Measurements from ENCODE around the gene TTBK1. TPM values are rescaled to one million over a fixed set of nuclear protein-coding genes. Genes with fewer than 3 reads are reported as not detected.
A peak's percentile ranks its signal among the peaks of the same experiment; 100 is the strongest.

TTBK1 gene
- total RNA-seq, 2 experiments from 2014 or later = 0.12 to 0.14 TPM

DNA sequence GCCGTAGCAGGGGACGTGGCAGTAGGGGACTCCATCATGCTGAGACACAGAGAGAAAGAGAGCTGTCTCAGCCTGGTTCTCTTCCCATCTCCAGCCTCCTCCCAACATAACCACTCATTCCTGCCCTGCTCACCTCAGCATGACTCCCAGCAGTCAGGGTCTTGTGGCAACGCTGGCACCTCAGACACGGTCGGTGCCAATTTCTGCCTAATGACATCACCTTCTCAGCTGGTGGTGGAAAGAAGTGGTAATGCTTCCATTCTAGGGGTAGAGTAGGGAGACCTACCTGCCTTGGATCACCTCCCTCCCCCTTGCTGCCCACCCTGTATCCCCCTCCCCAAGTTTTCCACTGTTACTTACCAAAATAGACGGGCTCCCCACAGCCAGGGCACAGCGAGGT, 62.8 kb downstream of the TTBK1 start:
- Mint-ChIP-seq H3K27ac (no peak overlapping the region), H3K4me3 (no peak overlapping the region)

DNA sequence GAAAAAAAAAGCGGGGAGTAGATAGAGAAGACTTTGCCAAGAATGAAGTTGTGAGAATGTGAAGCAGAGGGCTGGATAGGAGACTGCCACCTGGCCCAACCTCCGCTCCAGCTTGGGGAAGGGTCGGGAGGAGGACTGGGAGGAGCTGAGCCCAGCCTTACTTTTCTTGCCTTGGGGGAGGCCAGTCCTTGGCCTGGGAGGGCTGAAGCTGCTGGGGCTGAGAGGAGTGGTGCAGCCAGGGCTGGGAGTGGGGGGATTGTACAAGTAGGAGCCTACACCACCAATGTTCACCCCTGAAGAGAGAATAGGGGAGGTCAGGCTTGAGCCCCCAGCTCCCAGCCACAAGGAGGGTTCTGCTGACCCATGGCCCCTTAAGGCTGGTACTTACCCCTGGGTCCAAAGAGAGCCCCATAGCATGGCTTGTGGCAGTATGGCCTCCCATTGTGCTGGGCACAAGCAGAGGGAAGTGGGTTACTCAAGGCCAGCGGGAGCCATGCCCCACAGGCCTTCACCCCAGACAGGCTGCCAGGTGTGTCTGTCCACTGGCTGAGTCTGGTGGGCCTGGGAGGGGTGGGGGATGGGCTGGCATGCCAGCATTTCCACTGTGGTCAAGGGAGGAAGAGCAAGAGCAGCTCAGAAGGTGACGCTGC, 64.3 kb downstream of the TTBK1 start:
- H3K9me3 Mint-ChIP-seq = no peaks in the 10 kb centered on the region
- no peak overlapping the region for H3K27ac Mint-ChIP-seq
- no peaks in the 10 kb centered on the region for H3K36me3 Mint-ChIP-seq
- peaks cover 12% of the 10 kb centered on the region for H3K4me1 Mint-ChIP-seq
- H3K27me3 Mint-ChIP-seq = peaks cover 5% of the 10 kb centered on the region
- DNase-seq = no peak
- H3K4me3 Mint-ChIP-seq = no peak overlapping the region

More for the DNA sequence above, 62.8 kb downstream of the TTBK1 start:
- peaks cover 5% of the 10 kb centered on the region for H3K27me3 Mint-ChIP-seq
- H3K4me1 Mint-ChIP-seq = peaks cover 12% of the 10 kb centered on the region
- no peaks in the 10 kb centered on the region for H3K36me3 Mint-ChIP-seq
- no peak for DNase-seq
- no peaks in the 10 kb centered on the region for H3K9me3 Mint-ChIP-seq

DNA sequence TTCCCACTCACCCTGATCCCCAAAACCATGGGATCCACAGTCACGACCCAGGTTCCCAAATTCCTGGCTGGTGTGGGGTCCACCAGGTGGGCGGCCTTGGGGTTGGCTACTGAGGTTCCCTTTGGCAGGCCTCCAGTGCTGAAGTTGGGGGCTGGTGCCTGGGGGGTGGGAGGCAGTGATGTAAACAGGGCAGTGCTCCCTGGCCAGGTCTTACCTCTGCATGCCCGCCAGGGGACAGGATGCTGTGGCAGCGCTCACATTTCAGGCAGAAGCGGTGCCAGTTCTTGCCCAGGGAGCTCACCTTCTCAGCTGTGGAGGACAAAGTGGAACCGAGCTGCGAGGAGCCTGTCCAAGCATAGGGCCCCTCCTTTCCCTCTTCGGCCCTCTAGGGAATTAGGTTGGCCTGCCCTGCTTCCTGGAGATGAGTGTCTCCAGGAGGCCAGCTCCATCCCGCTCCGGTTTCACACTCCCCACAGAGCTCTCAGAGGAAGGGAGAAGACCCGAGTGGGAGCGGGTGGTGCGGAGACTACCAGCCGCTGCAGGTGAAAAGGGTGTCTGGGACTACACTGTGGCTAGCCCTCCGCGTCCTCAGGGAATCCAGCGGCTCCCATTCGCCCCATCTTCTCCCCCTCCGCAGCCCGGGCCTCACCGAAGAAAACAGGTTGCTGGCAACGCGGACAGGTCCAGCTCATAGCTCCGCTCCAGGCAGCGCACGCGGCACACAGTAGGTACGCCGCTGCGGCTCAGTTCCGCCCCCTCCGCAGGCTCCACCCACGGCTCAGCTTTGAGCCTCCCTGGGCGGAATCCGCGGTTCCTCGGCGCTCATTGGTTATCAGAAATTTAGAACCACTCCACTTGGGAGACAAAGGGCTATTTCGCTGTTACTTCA, 65.1 kb downstream of the TTBK1 start, which contains the start of gene CRIP3:
TSS of gene CRIP3 (minus strand) at position 726 of the 889 bp plus-strand sequence. CDS start at position 692, 34 bp downstream.
- Mint-ChIP-seq H3K36me3 (no peaks in the 10 kb centered on the region), H3K4me1 (peaks cover 12% of the 10 kb centered on the region), H3K4me3 (peak within 1 kb of the TSS; percentile 81), H3K9me3 (no peaks in the 10 kb centered on the region), H3K27me3 (peaks cover 5% of the 10 kb centered on the region), H3K27ac (peak within 1 kb of the TSS; percentile 25)
- DNase-seq = peak; percentile 61

DNA sequence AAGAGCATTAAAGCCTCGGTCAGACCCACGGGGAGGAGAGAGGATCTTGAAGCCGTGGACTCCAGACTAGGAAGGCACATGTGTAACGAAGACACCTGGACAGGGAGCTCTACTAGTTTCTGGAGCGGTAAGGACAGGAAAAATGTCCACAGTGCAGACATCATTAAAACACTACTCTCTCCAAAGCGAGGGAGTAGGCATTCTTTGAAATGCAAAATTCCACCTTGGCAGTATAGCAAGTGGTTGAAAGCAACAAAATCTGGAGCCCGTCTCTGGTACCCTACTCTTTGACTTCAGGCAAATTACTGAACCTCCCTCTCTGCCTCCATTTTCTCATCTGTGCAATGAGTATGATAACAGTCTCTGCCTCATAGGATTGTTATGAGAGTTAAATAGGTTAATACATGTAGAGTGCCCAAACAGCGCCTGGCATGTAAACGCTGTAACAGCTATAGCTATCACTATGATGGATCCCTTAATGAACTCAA, 65.8 kb downstream of the TTBK1 start:
- Mint-ChIP-seq H3K36me3 (no peaks in the 10 kb centered on the region), H3K27me3 (peaks cover 5% of the 10 kb centered on the region), H3K9me3 (no peaks in the 10 kb centered on the region), H3K4me1 (peaks cover 12% of the 10 kb centered on the region), H3K4me3 (peak overlapping the region; percentile 81), H3K27ac (peak overlapping the region; percentile 25)
- DNase-seq = no peak

DNA sequence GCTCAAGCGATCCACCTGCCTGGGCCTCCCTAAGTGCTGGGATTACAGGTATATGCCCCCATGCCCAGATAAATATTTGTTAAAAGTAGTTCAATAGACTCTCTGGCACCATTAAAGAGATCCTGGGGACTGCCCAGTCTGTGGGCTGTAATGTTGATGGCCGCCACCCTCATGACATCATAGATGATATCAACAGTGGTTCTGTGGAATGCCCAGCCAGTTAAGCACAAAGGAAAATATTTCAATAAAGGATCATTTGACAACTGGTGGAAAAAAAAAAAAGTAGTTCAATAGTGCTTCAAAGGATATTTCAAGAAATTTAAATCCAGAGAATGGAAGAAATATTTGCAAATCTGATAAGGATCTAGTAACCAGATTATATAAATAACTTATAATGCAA, 66.9 kb downstream of the TTBK1 start:
- no peaks in the 10 kb centered on the region for H3K9me3 Mint-ChIP-seq
- H3K27me3 Mint-ChIP-seq = peaks cover 5% of the 10 kb centered on the region
- peaks cover 12% of the 10 kb centered on the region for H3K4me1 Mint-ChIP-seq
- no peak overlapping the region for H3K27ac Mint-ChIP-seq
- no peak overlapping the region for H3K4me3 Mint-ChIP-seq
- DNase-seq = no peak
- H3K36me3 Mint-ChIP-seq = no peaks in the 10 kb centered on the region

DNA sequence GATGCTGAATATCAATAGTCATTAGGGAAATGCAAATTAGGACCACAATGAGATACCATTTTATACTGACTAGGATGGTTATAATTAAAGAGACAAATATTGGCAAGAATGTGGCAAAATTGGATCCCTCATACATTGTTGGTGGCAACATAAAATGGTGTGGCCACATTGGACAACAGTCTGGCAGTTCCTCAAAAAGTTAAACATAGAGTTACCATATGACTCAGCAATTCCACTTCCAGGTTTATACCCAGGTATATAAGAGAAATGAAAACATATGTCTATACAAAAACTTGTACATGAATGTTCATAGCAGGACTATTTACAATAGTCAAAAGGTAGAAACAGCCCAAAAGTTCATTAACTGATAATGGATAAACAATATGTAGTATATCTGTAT, 67.3 kb downstream of the TTBK1 start:
- H3K4me1 Mint-ChIP-seq = peaks cover 12% of the 10 kb centered on the region
- H3K4me3 Mint-ChIP-seq = no peak overlapping the region
- H3K27ac Mint-ChIP-seq = no peak overlapping the region
- H3K27me3 Mint-ChIP-seq = peaks cover 5% of the 10 kb centered on the region
- no peak for DNase-seq
- no peaks in the 10 kb centered on the region for H3K36me3 Mint-ChIP-seq
- no peaks in the 10 kb centered on the region for H3K9me3 Mint-ChIP-seq

DNA sequence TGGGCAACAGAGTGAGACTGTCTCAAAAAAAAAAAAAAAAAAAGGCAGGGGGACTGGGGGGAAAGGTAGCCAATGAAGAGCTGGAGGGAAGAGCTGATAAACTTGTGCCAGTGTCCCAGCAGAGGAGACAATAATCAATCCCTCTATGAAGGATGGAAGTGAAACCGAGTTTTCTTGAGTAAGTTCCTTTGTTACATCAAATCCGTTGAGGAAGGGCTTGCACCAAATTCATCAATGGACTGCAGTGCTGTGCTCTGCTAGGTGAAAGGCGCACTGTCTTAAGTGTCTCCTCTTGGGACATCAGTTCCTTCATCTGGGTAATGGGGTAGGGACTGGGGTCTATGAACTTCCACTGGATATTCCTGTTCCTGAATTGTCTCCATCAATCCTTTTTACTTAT, 68.4 kb downstream of the TTBK1 start:
- Mint-ChIP-seq H3K4me3 (no peak overlapping the region), H3K9me3 (no peaks in the 10 kb centered on the region), H3K36me3 (no peaks in the 10 kb centered on the region)

DNA sequence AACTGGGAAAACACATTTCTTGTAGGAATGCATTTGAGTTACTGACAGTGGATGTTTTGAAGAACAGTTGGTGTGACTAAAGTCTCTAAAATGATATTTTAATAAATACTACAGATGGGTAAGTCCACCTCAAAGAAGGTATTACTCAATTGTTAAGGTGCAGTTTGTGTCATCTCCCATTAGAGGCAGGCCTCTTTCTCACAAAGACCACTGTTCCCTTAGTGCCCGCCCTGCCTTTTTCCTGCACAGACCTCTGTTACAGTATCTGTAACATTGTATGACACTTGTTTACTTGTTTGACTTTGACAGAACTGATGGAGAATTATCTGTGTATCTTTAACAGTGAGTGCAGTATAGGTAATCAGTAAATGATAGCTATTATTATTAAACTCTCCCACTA, 70.5 kb downstream of the TTBK1 start:
- peaks cover 2% of the 10 kb centered on the region for H3K27me3 Mint-ChIP-seq
- no peaks in the 10 kb centered on the region for H3K36me3 Mint-ChIP-seq
- peaks cover 10% of the 10 kb centered on the region for H3K4me1 Mint-ChIP-seq
- no peak for DNase-seq
- H3K9me3 Mint-ChIP-seq = no peaks in the 10 kb centered on the region
- no peak overlapping the region for H3K4me3 Mint-ChIP-seq
- no peak overlapping the region for H3K27ac Mint-ChIP-seq

More for the DNA sequence above, 68.4 kb downstream of the TTBK1 start:
- H3K27ac Mint-ChIP-seq = no peak overlapping the region
- H3K27me3 Mint-ChIP-seq = peaks cover 5% of the 10 kb centered on the region
- H3K4me1 Mint-ChIP-seq = peaks cover 12% of the 10 kb centered on the region
- no peak for DNase-seq

DNA sequence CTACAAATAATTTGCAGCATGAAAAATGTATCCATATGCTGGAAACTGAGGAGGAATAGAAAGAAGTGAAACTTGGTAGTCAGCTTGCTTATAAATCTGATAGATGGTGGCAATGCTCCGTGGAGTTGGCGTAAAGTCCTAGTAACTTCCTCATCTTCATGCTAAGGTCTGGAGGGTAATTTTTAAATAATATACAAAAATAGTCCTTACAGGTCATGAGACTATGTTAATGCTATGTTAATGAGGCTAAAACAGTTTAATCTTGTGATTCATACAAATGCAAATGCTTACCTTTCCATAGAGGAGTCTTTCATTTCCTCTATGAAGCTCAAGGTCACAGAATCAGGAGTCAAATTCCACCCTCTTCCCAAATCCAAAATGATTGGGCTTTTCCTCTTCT, 74.7 kb downstream of the TTBK1 start:
- H3K27ac Mint-ChIP-seq = peak overlapping the region; percentile 44
- DNase-seq = no peak

DNA sequence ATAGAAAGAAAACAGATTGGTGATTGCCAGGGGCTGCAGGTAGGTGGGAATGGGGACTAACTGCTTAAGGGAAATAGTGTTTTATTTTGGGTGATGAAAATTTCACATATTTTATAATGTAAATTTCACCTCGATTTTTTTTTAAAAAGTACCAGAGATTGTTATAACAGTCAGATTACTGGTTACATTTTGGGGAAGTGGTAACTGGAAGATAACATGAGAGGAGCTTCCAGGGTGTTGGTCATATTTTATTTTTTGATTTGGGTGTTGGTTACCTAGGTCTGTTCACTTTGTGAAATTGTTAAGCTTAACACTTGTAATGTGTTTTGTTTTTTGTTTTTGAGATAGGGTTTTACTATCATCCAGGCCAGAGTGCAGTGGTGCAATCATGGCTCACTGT, 82.6 kb downstream of the TTBK1 start:
- H3K4me3 Mint-ChIP-seq = no peak overlapping the region
- no peaks in the 10 kb centered on the region for H3K27me3 Mint-ChIP-seq
- no peak for DNase-seq
- no peak overlapping the region for H3K27ac Mint-ChIP-seq
- H3K4me1 Mint-ChIP-seq = peaks cover under 1% of the 10 kb centered on the region
- no peaks in the 10 kb centered on the region for H3K9me3 Mint-ChIP-seq
- H3K36me3 Mint-ChIP-seq = no peaks in the 10 kb centered on the region

More for the DNA sequence above, 74.7 kb downstream of the TTBK1 start:
- Mint-ChIP-seq H3K36me3 (no peaks in the 10 kb centered on the region), H3K4me3 (no peak overlapping the region), H3K27me3 (no peaks in the 10 kb centered on the region), H3K9me3 (no peaks in the 10 kb centered on the region), H3K4me1 (no peaks in the 10 kb centered on the region)

DNA sequence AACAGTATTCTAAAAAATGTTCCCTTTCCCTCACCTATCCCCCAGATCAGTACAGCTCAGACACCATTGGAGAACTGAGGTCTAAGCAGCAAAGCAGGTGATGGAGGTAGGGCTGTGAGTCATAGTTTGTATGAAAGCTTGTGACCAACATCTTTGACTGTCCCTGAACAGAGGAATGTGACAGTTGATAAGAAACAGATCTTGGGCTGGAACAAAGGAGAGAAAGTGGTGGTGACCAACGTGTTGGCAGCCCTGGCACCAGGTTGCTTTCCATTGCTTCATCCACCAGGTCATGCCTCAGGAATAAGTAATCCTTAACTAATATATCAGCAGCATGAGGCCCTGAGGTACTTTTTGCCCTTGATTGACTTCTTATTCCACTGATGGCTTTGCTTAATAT, 85.2 kb downstream of the TTBK1 start:
- no peaks in the 10 kb centered on the region for H3K9me3 Mint-ChIP-seq
- DNase-seq = no peak
- no peaks in the 10 kb centered on the region for H3K27me3 Mint-ChIP-seq
- H3K27ac Mint-ChIP-seq = no peak overlapping the region
- no peaks in the 10 kb centered on the region for H3K36me3 Mint-ChIP-seq
- peaks cover 11% of the 10 kb centered on the region for H3K4me1 Mint-ChIP-seq
- no peak overlapping the region for H3K4me3 Mint-ChIP-seq

DNA sequence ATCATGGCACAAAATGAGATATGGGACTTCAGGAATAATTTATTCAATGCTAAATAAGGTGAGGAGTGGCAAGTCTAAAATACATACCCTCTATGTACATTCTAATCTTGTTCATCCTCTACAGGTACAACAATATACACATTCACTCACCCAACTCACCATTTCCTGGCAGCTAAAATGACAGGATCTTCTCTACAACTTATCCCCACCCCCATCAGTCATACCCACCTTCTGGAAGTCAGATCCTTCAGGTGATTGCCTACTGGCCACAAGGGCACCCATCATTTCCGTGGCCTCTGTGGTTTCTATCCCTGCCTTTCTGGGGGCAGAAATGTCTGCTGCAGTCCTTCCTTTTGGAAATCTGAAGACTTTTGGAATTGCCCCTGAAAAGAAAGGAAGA, 88.2 kb downstream of the TTBK1 start:
- no peak overlapping the region for H3K4me3 Mint-ChIP-seq
- DNase-seq = no peak
- no peaks in the 10 kb centered on the region for H3K9me3 Mint-ChIP-seq
- H3K27ac Mint-ChIP-seq = no peak overlapping the region
- peaks cover 12% of the 10 kb centered on the region for H3K4me1 Mint-ChIP-seq
- H3K27me3 Mint-ChIP-seq = no peaks in the 10 kb centered on the region
- H3K36me3 Mint-ChIP-seq = no peaks in the 10 kb centered on the region

DNA sequence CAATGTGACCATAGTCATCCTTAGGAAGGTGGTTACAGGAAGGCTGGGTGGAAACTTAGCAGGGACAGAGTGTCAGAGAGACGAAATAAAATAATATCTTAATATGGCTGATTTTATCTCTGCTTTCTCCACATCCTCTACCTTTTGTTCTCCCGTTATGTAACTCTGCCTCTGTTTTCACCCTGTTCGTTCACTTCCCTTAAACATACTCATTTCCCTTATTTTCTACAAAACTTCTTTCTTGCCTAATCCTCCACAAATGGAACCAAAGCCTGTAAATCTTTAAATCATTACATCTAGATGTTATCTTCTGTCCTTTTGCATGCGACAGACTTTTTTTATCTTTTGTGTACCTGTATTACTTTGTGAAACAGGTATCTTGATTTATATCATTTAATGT, 88.6 kb downstream of the TTBK1 start:
- Mint-ChIP-seq H3K9me3 (no peaks in the 10 kb centered on the region), H3K4me3 (no peak overlapping the region), H3K36me3 (no peaks in the 10 kb centered on the region), H3K27ac (no peak overlapping the region), H3K4me1 (peaks cover 12% of the 10 kb centered on the region), H3K27me3 (no peaks in the 10 kb centered on the region)
- DNase-seq = no peak

DNA sequence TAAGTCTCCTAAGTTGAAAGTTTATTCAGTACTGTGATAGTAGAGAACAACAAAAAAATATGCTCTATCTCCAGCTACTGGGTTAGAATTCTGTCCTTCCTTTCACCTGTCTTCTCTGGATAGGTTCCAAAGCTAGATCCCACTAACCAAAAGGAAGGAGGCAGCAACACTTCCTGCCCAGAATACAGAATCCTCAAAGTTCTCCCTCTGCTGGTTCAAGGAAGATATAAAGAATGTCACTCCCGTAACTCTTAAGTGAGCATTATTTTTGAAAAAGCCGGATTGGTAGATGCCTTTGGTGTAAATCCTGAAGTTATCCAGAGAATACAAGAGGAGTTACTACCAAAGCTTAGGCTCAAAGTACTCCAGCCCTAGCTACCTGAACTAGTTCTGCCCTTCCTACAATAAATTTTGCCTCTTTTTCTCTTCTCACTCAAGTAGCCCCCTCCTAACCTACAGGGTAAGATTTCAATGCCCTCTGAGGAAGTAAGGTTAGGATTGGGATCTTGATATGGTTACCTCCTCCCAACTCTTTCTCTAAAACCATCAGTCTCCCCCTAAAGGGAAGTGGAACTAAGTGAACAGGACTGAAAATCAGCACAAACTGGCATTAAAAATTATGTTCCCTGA, 91.3 kb downstream of the TTBK1 start:
- H3K36me3 Mint-ChIP-seq = peaks cover 3% of the 10 kb centered on the region
- H3K9me3 Mint-ChIP-seq = no peaks in the 10 kb centered on the region
- no peak overlapping the region for H3K4me3 Mint-ChIP-seq
- no peaks in the 10 kb centered on the region for H3K27me3 Mint-ChIP-seq
- H3K4me1 Mint-ChIP-seq = peaks cover 21% of the 10 kb centered on the region
- H3K27ac Mint-ChIP-seq = no peak overlapping the region
- no peak for DNase-seq

DNA sequence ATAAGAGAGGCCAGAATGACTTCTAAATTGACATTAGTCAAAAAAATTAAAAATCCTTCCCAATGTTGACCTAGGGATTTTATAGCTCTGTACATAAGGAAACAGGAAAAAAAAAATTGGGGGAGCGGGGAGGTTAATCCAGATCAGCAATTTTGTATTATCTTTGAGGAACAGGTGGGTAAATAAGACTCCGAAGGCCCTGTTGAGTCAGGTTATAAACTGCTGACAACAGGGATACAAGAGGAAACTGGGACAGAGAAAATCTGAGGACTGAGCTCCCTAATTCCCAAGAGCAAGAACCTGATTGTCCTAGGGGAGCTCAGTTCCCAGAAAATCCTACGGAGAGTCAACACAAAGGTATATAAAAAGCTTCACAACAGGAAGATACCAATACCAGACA, 92.2 kb downstream of the TTBK1 start:
- peaks cover 21% of the 10 kb centered on the region for H3K4me1 Mint-ChIP-seq
- peaks cover 9% of the 10 kb centered on the region for H3K36me3 Mint-ChIP-seq
- H3K27ac Mint-ChIP-seq = no peak overlapping the region
- DNase-seq = no peak
- no peaks in the 10 kb centered on the region for H3K9me3 Mint-ChIP-seq
- H3K27me3 Mint-ChIP-seq = no peaks in the 10 kb centered on the region
- no peak overlapping the region for H3K4me3 Mint-ChIP-seq

Measured in activated naive CD8-positive, alpha-beta T cell treated with anti-CD3 and anti-CD28 coated beads for 36 hours (primary cell).